Activated CD4-positive, alpha-beta memory T cell treated with anti-CD3 and anti-CD28 coated beads, Interleukin-2, amount 10 ng/mL, durations not matched to agents 7 days and 5 days (primary cell): ENCODE measurements around the gene CYBC1. TPM values are rescaled to one million over a fixed set of nuclear protein-coding genes. Genes with fewer than 3 reads are reported as not detected.
"Not testable (repeated sequence)": the region's sequence is repeated elsewhere in the genome, so short reads cannot be mapped to it uniquely, and the experiment has no call there.

ENCODE experiments used
- CTCF ChIA-PET: fragments of 350-600 bp; sonication (Branson Sonifier 250); formaldehyde crosslinking; loops from one replicate; lab custom pipeline; 2021; ENCODE audit warnings: antibody characterized with exemption, inconsistent platforms; lab: Charles Lee
- POLR2A ChIA-PET: fragments of 350-600 bp; sonication (Branson Sonifier 250); formaldehyde crosslinking; loops from one replicate; lab custom pipeline; 2021; ENCODE audit warnings: antibody characterized with exemption; lab: Charles Lee
- DNase-seq: peaks from one replicate; pipeline ENCODE4 v3.0.0-alpha.2; 2020
- H3K27ac Mint-ChIP-seq: one replicate; pipeline ENCODE4 v1.8.0; 2021; ENCODE audit warnings: mild to moderate bottlenecking, mixed read lengths
- H3K27me3 Mint-ChIP-seq: one replicate; pipeline ENCODE4 v1.8.0; 2021; ENCODE audit warnings: mixed read lengths
- H3K36me3 Mint-ChIP-seq: one replicate; pipeline ENCODE4 v1.8.0; 2021; ENCODE audit warnings: low read depth, mixed read lengths
- H3K4me1 Mint-ChIP-seq: one replicate; pipeline ENCODE4 v1.8.0; 2021; ENCODE audit warnings: mixed read lengths
- H3K4me3 Mint-ChIP-seq: one replicate; pipeline ENCODE4 v1.8.0; 2021; ENCODE audit warnings: mild to moderate bottlenecking, mixed read lengths
- H3K9me3 Mint-ChIP-seq: one replicate; pipeline ENCODE4 v1.8.0; 2021; ENCODE audit warnings: mixed read lengths
- total RNA-seq, 2 experiments: library from RNA; stranded (reverse); gene quantifications; one replicate each; pipeline ENCODE4 v1.2.3, GENCODE V29; 2021

The CYBC1 gene
- total RNA-seq, 2 experiments from 2014 or later, result 308 to 313 TPM

DNA sequence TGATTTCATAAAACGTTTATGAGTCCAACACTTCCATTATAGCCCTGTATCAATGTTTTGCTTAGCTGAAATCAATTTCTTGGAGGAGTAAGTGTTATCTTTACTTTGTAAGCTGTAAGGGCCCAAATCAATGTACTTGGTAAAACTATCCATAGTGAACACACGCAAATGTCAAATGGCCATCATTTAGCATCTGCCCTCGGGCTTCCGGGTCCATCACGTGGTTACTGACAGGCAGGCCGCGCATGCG, 7.3 kb upstream of the CYBC1 start:
- H3K9me3 Mint-ChIP-seq, result peaks cover 3% of the 10 kb centered on the region
- peak overlapping the region; percentile 96 for H3K27ac Mint-ChIP-seq
- peak overlapping the region; percentile 97 for H3K4me3 Mint-ChIP-seq
- ChIA-PET POLR2A (interaction anchor here (0.7 to 5.0 kb wide), 28 partner anchors 9 to 774 kb away, joined by 3 to 68 read pairs (median 4); partner anchors contain the start of genes ARL16, CSNK1D, FOXK2 and HEXD), CTCF (interaction anchor here (1.1 kb wide), 1 partner anchor 39 kb away, joined by 6 read pairs; no protein-coding TSS in a partner anchor)
- no peaks in the 10 kb centered on the region for H3K27me3 Mint-ChIP-seq
- peaks cover 54% of the 10 kb centered on the region for H3K36me3 Mint-ChIP-seq
- H3K4me1 Mint-ChIP-seq, result peaks cover 55% of the 10 kb centered on the region
- DNase-seq, result no peak

DNA sequence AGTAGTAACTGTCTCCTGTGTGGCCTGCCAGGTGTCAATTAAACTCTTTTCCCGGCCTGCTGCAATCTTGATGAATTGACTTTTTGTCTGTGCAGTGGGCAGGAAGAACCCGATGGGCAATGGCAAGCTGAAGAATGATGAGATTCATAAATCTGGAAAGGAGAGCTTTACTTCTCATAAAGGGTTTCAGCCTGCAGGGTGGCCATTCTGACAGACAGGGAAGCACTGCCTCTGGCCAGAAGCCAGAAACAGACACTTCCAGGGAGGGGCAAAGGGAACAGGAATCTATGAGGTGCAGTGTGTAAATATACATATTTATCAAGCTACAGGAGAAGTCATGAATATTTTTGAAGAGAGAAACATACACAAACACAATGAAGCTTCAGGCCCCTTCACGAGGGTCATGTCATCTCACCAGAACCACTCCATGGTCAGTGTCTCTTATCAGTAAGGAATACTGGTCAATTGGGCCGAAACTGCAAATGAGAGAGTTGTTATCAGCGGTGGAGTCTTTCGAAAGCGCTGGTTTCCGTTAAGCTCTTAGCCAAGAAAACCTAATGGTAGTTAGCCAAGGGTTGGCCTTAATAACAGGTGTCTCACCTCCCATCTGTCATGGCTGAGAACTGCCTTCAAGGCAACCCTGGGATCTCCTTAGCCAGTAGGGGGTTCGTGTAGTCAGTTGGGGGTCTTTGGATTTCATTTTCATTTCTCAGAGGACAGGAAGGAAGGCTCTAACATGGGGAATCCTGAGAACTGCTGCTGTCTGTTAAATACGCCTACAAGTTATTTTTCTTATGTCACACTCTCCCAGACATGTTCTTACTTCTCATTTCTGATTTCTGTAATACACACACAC, 6.7 kb upstream of the CYBC1 start:
- no peaks in the 10 kb centered on the region for H3K27me3 Mint-ChIP-seq
- peak overlapping the region; percentile 97 for H3K4me3 Mint-ChIP-seq
- no peak for DNase-seq
- CTCF ChIA-PET, result interaction anchor here (0.8 to 1.1 kb wide), 2 partner anchors 38 to 157 kb away, joined by 3 to 6 read pairs; no protein-coding TSS in a partner anchor
- peaks cover 52% of the 10 kb centered on the region for H3K36me3 Mint-ChIP-seq
- peaks cover 53% of the 10 kb centered on the region for H3K4me1 Mint-ChIP-seq
- H3K27ac Mint-ChIP-seq, result peak overlapping the region; percentile 96
- H3K9me3 Mint-ChIP-seq, result peaks cover 3% of the 10 kb centered on the region
- POLR2A ChIA-PET, result interaction anchor here (0.7 to 5.0 kb wide), 29 partner anchors 8 to 774 kb away, joined by 3 to 68 read pairs (median 4); partner anchors contain the start of genes ARL16, CSNK1D, FOXK2 and HEXD

DNA sequence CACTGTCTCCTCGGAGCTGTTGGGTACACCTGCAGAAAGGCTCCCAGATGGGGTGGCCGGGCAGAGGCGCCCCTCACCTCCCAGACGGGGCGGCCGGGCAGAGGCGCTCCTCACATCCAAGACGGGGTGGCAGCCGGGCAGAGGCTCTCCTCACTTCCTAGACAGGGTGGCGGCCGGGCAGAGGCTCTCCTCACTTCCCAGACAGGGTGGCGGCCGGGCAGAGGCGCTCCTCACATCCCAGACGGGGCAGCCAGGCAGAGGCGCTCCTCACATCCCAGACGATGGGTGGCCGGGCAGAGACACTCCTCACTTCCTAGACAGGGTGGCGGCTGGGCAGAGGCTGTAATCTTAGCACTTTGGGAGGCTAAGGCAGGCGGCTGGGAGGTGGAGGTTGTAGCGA, 3.2 kb upstream of the CYBC1 start:
- H3K27ac Mint-ChIP-seq, POLR2A ChIA-PET, H3K4me3 Mint-ChIP-seq, H3K9me3 Mint-ChIP-seq, CTCF ChIA-PET, H3K27me3 Mint-ChIP-seq, DNase-seq: not testable (repeated sequence)
- Mint-ChIP-seq H3K4me1 (peaks cover 50% of the 10 kb centered on the region), H3K36me3 (peaks cover 49% of the 10 kb centered on the region)

DNA sequence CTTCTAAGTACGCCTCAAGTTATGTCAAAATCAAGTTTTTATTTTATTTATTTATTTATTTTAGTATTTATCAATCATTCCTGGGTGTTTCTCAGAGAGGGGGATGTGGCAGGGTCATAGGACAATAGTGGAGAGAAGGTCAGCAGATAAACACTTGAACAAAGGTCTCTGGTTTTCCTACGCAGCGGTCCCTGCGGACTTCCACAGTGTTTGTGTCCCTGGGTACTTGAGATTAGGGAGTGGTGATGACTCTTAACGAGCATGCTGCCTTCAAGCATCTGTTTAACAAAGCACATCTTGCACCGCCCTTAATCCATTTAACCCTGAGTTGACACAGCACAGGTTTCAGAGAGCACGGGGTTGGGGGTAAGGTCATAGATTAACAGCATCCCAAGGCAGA, 2.6 kb upstream of the CYBC1 start:
- H3K27me3 Mint-ChIP-seq, CTCF ChIA-PET, DNase-seq, H3K4me3 Mint-ChIP-seq, H3K9me3 Mint-ChIP-seq: not testable (repeated sequence)
- H3K27ac Mint-ChIP-seq, result peak overlapping the region; percentile 99
- peaks cover 50% of the 10 kb centered on the region for H3K4me1 Mint-ChIP-seq
- H3K36me3 Mint-ChIP-seq, result peaks cover 49% of the 10 kb centered on the region
- POLR2A ChIA-PET, result interaction anchor here (0.6 kb wide), 1 partner anchor 53 kb away, joined by 3 read pairs; no protein-coding TSS in a partner anchor

DNA sequence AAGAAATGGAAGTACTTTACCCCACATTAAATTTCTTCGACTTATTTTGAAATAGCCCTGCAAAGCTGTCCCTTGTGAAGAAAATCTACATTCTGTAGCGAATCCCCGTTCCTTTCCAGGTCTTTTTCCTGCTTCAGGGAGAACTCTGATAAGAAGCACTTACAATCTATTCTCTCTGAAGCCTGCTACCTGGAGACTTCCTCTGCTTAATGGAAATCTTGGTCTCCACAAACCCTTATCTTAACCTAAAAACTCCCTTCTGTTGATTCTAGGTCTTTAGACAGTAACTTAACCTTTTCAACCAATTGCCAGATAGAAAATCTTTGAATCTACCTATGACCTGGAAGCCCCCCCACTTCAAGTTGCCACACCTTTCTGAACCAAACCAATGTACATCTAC, 1.6 kb upstream of the CYBC1 start:
- H3K4me1 Mint-ChIP-seq, result peaks cover 50% of the 10 kb centered on the region
- POLR2A ChIA-PET, result interaction anchor here (1.6 to 1.7 kb wide), 2 partner anchors 67 to 154 kb away, joined by 5 to 6 read pairs; partner anchors contain the start of gene FOXK2

GRCh38 chr17:82449883-82450356, 632 bp downstream of the CYBC1 start:
- H3K9me3 Mint-ChIP-seq, result peaks cover 3% of the 10 kb centered on the region
- DNase-seq, result peak; percentile 41
- peak overlapping the region; percentile 99 for H3K27ac Mint-ChIP-seq
- ChIA-PET CTCF (interaction anchor here (1.8 kb wide), 1 partner anchor 33 kb away, joined by 7 read pairs; no protein-coding TSS in a partner anchor), POLR2A (interaction anchor here (0.9 to 3.3 kb wide), 22 partner anchors 9 to 524 kb away, joined by 3 to 68 read pairs (median 7); partner anchors contain the start of genes FOXK2, HEXD and NARF)
- peaks cover 48% of the 10 kb centered on the region for H3K4me1 Mint-ChIP-seq
- H3K4me3 Mint-ChIP-seq, result peak overlapping the region; percentile 96
- peaks cover 57% of the 10 kb centered on the region for H3K36me3 Mint-ChIP-seq
- no peaks in the 10 kb centered on the region for H3K27me3 Mint-ChIP-seq

More for the DNA sequence above, 1.6 kb upstream of the CYBC1 start:
- CTCF ChIA-PET, result interaction anchor here (1.3 kb wide), 1 partner anchor 27 kb away, joined by 7 read pairs; no protein-coding TSS in a partner anchor
- Mint-ChIP-seq H3K9me3 (peaks cover 3% of the 10 kb centered on the region), H3K4me3 (peak overlapping the region; percentile 6), H3K27me3 (no peaks in the 10 kb centered on the region), H3K27ac (peak overlapping the region; percentile 99), H3K36me3 (peaks cover 49% of the 10 kb centered on the region)
- no peak for DNase-seq

DNA sequence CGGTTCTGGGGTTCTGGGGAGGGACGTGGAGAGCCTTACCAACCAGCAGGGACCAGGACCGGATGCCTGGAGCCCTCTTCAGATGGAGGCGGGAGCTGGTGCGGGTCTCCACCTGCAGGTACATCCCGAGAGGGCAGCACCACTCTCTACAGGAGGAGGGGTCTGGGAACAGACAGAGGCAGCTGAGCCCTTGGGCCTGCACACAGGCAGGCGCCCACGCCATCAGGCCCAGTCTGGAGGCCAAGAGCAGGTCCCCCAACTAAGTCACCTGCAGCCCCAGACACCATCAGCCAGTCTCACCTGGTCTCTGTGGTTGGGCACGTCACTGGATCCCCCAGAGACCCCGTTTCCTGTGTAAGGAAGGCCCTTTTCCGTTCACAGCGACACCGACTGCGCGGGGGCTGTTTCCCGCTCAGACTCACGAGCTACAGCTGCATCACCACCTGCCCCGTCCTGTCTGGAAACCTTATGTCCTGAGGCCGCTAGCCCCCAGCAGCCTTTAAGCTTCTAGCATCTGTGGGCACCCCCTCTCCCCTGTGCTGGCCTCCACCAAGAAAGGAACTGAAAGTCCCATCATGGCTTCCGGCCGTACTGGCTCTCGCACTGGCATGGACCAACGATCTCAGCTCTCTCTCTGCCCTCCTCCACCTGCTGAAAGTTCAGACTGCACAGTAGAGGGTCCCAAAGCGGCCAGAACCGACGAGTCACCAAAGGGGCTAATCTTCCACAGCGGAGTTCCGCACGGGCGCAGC, 1.2 kb downstream of the CYBC1 start:
- ChIA-PET POLR2A (interaction anchor here (0.8 to 3.3 kb wide), 28 partner anchors 9 to 524 kb away, joined by 3 to 68 read pairs (median 5); partner anchors contain the start of genes FOXK2, HEXD and NARF), CTCF (interaction anchor here (0.7 to 1.8 kb wide), 4 partner anchors 15 to 213 kb away, joined by 3 to 7 read pairs (median 4); no protein-coding TSS in a partner anchor)
- H3K27me3 Mint-ChIP-seq, result no peaks in the 10 kb centered on the region
- DNase-seq, result peak; percentile 73
- peaks cover 59% of the 10 kb centered on the region for H3K36me3 Mint-ChIP-seq
- peak overlapping the region; percentile 99 for H3K27ac Mint-ChIP-seq
- H3K4me3 Mint-ChIP-seq, result peak overlapping the region; percentile 96
- H3K4me1 Mint-ChIP-seq, result peaks cover 48% of the 10 kb centered on the region
- peaks cover 2% of the 10 kb centered on the region for H3K9me3 Mint-ChIP-seq

- Mint-ChIP-seq H3K9me3 (no peaks in the 10 kb centered on the region), H3K36me3 (peaks cover 52% of the 10 kb centered on the region), H3K27ac (peak overlapping the region; percentile 40), H3K4me1 (peaks cover 45% of the 10 kb centered on the region), H3K27me3 (no peaks in the 10 kb centered on the region), H3K4me3 (peak overlapping the region; percentile 35)
- ChIA-PET POLR2A (interaction anchor here (0.6 to 3.3 kb wide), 3 partner anchors 11 to 20 kb away, joined by 3 to 68 read pairs (median 3); partner anchors contain the start of gene NARF), CTCF (no interaction called here)
- no peak for DNase-seq
Observed at GRCh38 chr17:82447876-82448275, 2.7 kb downstream of the CYBC1 start.

DNA sequence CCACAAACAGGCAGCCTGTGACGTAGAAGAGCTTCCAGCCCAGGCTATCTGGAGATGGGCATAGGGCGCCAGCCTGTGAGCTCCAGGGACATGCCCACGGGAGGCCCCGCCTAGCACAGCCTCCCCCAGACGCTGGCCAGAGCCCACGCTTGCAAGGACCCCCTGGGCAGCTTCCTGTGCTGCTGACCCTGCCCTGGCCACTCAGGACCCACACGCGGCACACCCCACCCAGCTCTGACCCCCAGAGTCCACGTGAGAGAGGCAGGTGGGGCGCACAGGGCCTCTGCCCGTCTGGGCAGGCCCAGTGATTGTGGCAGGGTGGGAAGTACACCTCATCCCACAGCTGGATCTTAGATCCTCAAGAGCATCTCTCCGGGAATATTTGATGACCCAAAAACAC, 3.9 kb downstream of the CYBC1 start:
- ChIA-PET CTCF (interaction anchor here (1.2 kb wide), 1 partner anchor 21 kb away, joined by 6 read pairs; no protein-coding TSS in a partner anchor), POLR2A (interaction anchor here (0.7 kb wide), 1 partner anchor 11 kb away, joined by 3 read pairs; no protein-coding TSS in a partner anchor)
- Mint-ChIP-seq H3K4me3 (no peak overlapping the region), H3K27ac (peak overlapping the region; percentile 21), H3K9me3 (no peaks in the 10 kb centered on the region), H3K27me3 (no peaks in the 10 kb centered on the region), H3K36me3 (peaks cover 50% of the 10 kb centered on the region), H3K4me1 (peaks cover 35% of the 10 kb centered on the region)
- no peak for DNase-seq

GRCh38 chr17:82446124-82446523, 4.4 kb downstream of the CYBC1 start:
- H3K27ac Mint-ChIP-seq, result no peak overlapping the region
- H3K4me1 Mint-ChIP-seq, result peaks cover 30% of the 10 kb centered on the region
- H3K27me3 Mint-ChIP-seq, result no peaks in the 10 kb centered on the region
- no peak overlapping the region for H3K4me3 Mint-ChIP-seq
- ChIA-PET CTCF (interaction anchor here (1.2 kb wide), 1 partner anchor 21 kb away, joined by 6 read pairs; no protein-coding TSS in a partner anchor), POLR2A (interaction anchor here (0.7 kb wide), 2 partner anchors 10 kb away, joined by 3 read pairs; no protein-coding TSS in a partner anchor)
- peaks cover 45% of the 10 kb centered on the region for H3K36me3 Mint-ChIP-seq
- H3K9me3 Mint-ChIP-seq, result no peaks in the 10 kb centered on the region
- no peak for DNase-seq

GRCh38 chr17:82445542-82445941, 5.0 kb downstream of the CYBC1 start:
- DNase-seq, result no peak
- Mint-ChIP-seq H3K9me3 (no peaks in the 10 kb centered on the region), H3K27ac (no peak overlapping the region), H3K27me3 (no peaks in the 10 kb centered on the region), H3K36me3 (peaks cover 45% of the 10 kb centered on the region), H3K4me3 (no peak overlapping the region), H3K4me1 (peaks cover 26% of the 10 kb centered on the region)
- CTCF ChIA-PET, result interaction anchor here (1.2 kb wide), 1 partner anchor 20 kb away, joined by 6 read pairs; no protein-coding TSS in a partner anchor
- POLR2A ChIA-PET, result interaction anchor here (0.7 kb wide), 1 partner anchor 9 kb away, joined by 3 read pairs; no protein-coding TSS in a partner anchor
